Loucy (cell line): ENCODE results near the gene SMIM35.

Source experiments
- CTCF ChIP-seq: fragments of 200-600 bp; sonication (generic); conservative IDR thresholded peaks from 2 replicates; pipeline ENCODE4 v1.5.1; 2014; ENCODE audit warnings: mild to moderate bottlenecking, antibody characterized with exemption, low read length
- EZH2phosphoT487 ChIP-seq: fragments of 200-600 bp; IDR thresholded peaks from 2 replicates; pipeline ENCODE4 v1.6.1; 2018; ENCODE audit warnings: antibody characterized with exemption, mild to moderate bottlenecking, moderate library complexity, borderline replicate concordance

- TF ChIP-seq CTCF (no peak), EZH2phosphoT487 (no peak)
Measured at GRCh38 chr11:118058311-118059245, 28.2 kb downstream of the SMIM35 start.
